Measurements from ENCODE around the gene PELO. TPM values are rescaled to one million over a fixed set of nuclear protein-coding genes. Genes with fewer than 3 reads are reported as not detected.

Gene PELO
- total RNA-seq, 4 donors from 2014 or later = 16.5 to 35.8 (median 24.6) TPM

DNA sequence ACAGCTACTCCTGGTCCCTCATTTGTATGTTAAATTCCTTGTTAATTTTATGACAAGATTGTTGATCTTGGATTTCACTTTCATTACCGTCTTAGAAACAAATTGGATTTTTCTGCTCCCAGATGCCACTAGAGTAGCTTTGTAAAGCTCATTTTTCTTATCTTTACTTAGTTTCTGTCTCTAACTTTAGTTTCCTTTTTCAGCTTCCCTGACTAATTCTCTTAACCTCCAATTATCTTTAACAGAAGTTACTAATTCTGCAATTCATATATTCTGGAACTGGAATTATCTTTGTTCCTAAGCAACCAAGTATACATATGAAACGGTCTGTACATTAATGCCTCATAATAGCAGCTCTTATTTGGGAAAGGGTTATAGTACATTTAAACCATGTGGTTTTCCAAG is 16.7 kb downstream of the PELO start:
- TF ChIP-seq, protein P1, sequence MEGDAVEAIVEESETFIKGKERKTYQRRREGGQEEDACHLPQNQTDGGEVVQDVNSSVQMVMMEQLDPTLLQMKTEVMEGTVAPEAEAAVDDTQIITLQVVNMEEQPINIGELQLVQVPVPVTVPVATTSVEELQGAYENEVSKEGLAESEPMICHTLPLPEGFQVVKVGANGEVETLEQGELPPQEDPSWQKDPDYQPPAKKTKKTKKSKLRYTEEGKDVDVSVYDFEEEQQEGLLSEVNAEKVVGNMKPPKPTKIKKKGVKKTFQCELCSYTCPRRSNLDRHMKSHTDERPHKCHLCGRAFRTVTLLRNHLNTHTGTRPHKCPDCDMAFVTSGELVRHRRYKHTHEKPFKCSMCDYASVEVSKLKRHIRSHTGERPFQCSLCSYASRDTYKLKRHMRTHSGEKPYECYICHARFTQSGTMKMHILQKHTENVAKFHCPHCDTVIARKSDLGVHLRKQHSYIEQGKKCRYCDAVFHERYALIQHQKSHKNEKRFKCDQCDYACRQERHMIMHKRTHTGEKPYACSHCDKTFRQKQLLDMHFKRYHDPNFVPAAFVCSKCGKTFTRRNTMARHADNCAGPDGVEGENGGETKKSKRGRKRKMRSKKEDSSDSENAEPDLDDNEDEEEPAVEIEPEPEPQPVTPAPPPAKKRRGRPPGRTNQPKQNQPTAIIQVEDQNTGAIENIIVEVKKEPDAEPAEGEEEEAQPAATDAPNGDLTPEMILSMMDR (IDR thresholded peaks at IDR 0.05) = no peak
- no peak for TF ChIP-seq POLR2A (IDR thresholded peaks at IDR 0.05)
- intact Hi-C loops (cut with DNase I; ENCODE audit: low total_unique reads) = no loop called here
- H3K27ac ChIP-seq = peak overlapping the region; percentile 16 to 96

DNA sequence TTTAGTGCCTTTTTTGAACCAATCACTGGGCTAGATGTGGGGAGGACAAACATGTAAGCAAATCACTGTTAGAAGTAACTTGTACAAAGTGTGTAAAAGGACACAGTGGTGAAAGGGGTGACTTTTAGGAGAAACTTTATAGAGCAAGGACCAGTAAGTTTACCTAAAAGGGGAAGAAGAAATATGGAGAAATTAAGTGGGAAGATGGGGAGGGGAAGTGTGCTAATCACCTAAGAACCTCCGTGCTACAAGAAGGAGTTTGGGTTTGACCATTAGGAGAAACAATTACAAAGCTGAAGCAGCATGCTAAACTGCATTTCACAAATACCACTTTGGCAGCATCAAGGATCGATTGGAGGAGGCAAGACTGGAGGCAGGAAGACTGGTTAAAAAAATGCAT is 17.3 kb downstream of the PELO start:
- intact Hi-C loops (cut with DNase I; ENCODE audit: low total_unique reads) = no loop called here
- no peak overlapping the region for H3K4me3 ChIP-seq
- H3K9me3 ChIP-seq = no peaks in the 10 kb centered on the region
- H3K27ac ChIP-seq = peak overlapping the region; percentile 16 to 96
- no peak for DNase-seq
- H3K36me3 ChIP-seq = no peaks in the 10 kb centered on the region
- TF ChIP-seq, protein P1 (IDR thresholded peaks at IDR 0.05) = no peak
- TF ChIP-seq POLR2A (IDR thresholded peaks at IDR 0.05) = no peak
- H3K27me3 ChIP-seq = no peaks in the 10 kb centered on the region
- peaks cover 4 to 26% of the 10 kb centered on the region in 2 donors for H3K4me1 ChIP-seq

More for the DNA sequence above, 16.7 kb downstream of the PELO start:
- peaks cover 4 to 26% of the 10 kb centered on the region in 2 donors for H3K4me1 ChIP-seq
- H3K36me3 ChIP-seq = no peaks in the 10 kb centered on the region
- H3K9me3 ChIP-seq = no peaks in the 10 kb centered on the region
- H3K4me3 ChIP-seq = no peak overlapping the region
- DNase-seq = no peak
- no peaks in the 10 kb centered on the region for H3K27me3 ChIP-seq

DNA sequence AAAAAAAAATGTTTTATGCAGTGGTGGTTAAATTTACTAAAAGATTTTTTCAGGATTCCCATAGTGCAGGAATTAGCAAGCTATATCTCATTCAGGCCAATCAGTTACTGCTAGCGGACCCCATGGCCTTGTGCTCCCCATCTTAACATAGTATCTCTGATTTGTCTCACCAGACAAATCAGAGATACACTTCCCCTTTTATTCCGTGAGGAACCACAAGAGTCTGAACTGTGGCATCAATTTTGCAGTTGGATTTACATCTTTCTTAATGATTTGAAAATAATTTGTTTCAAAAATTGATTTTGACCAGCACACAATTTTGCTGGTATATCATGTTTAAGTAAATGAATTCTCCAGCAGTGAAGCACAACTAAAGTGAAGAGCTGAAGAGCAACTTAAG is 17.9 kb downstream of the PELO start:
- peaks cover 4 to 26% of the 10 kb centered on the region in 2 donors for H3K4me1 ChIP-seq
- intact Hi-C loops (cut with DNase I; ENCODE audit: low total_unique reads) = no loop called here
- H3K36me3 ChIP-seq = no peaks in the 10 kb centered on the region
- no peak for DNase-seq
- TF ChIP-seq, protein P1 (IDR thresholded peaks at IDR 0.05) = no peak
- no peak for TF ChIP-seq POLR2A (IDR thresholded peaks at IDR 0.05)
- no peak overlapping the region for H3K4me3 ChIP-seq
- no peaks in the 10 kb centered on the region for H3K27me3 ChIP-seq
- peak overlapping the region in 1 of 2 donors; percentile 96 for H3K27ac ChIP-seq
- no peaks in the 10 kb centered on the region for H3K9me3 ChIP-seq

DNA sequence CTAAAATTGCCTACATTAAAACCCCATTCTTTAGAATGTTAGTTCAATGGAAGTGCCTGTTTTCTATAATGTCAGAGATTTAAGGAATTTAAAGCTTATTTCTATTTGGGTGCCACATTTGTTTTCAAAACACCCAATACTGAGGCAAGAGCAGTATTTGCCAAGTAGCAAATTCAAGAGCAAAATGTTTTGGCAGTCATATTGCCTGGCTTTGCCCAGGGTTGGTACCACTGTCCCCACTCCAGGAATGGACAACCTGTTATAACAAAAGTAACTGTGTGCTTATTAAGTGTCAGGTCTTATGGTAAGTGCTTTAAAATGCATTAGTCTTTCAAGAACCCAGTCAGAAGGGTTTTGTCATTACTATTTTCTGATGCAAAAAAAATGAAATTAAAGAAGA is 19.3 kb downstream of the PELO start:
- intact Hi-C loops (cut with DNase I; ENCODE audit: low total_unique reads) = no loop called here

DNA sequence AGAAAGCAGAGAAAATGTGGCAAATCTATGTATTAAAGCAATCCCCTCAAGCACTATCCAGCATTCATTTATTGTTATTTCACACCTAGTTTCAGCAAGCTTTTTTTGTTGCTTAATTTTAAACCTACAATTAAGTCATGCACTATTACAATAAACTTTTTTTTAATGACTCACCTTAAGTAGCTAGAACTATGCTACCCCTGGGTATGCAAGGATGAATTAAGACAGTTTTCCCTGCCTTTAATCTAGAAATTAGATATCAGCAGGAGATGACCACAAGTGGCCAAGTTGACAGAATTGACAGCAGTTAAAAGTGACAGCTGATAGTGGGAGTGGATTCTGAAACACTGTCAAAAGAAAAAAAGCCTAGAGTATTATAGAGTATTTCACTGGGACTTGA is 20.0 kb downstream of the PELO start:
- Histone ChIP-seq H3K36me3 (no peaks in the 10 kb centered on the region), H3K27me3 (no peaks in the 10 kb centered on the region), H3K9me3 (no peaks in the 10 kb centered on the region), H3K4me3 (no peak overlapping the region), H3K27ac (peak overlapping the region; percentile 73 to 96), H3K4me1 (peaks cover 4 to 23% of the 10 kb centered on the region in 2 donors)
- intact Hi-C loops (cut with DNase I; ENCODE audit: low total_unique reads) = no loop called here
- no peak for DNase-seq
- no peak for TF ChIP-seq POLR2A (IDR thresholded peaks at IDR 0.05)
- TF ChIP-seq, protein P1 (IDR thresholded peaks at IDR 0.05) = no peak

More for the DNA sequence above, 19.3 kb downstream of the PELO start:
- DNase-seq = no peak
- peak overlapping the region; percentile 73 to 96 for H3K27ac ChIP-seq
- H3K4me1 ChIP-seq = peaks cover 4 to 26% of the 10 kb centered on the region in 2 donors
- no peak for TF ChIP-seq POLR2A (IDR thresholded peaks at IDR 0.05)
- TF ChIP-seq, protein P1 (IDR thresholded peaks at IDR 0.05) = no peak
- H3K4me3 ChIP-seq = no peak overlapping the region
- no peaks in the 10 kb centered on the region for H3K36me3 ChIP-seq
- H3K27me3 ChIP-seq = no peaks in the 10 kb centered on the region
- H3K9me3 ChIP-seq = no peaks in the 10 kb centered on the region
